HG03565 (cell line): ENCODE results near the gene GH2.
"Not testable (repeated sequence)": the region's sequence is repeated elsewhere in the genome, so short reads cannot be mapped to it uniquely, and the experiment has no call there.

Experiments
- ATAC-seq: cut with Tn5 transposase; IDR thresholded peaks from one replicate; pipeline ENCODE4 v1.9.1; 2021; ENCODE audit warnings: mild to moderate bottlenecking, moderate library complexity; ENCODE audit not compliant: unreplicated experiment

GH2 gene

DNA sequence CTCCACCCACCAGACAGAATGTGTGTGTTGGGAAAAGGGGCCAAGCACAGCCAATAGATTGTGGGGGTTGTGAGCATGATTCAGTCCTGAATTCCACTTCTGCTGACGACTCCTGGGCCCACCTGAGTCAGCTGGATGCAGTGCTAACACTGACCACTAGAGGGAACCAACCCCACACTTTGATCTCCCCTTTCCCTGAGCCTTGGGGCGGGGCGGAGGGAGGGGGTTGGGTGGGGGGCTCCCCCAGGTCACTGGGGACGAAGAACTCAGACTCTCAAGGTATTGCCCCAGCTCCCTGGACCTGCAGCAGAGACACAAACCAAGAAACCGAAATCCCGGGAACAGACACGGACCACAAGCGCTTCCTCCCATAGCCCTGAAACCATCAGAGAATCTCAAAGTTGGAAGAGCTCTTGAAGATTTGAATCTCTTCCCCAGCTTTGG, 29.9 kb upstream of the GH2 start:
- ATAC-seq = no peak

DNA sequence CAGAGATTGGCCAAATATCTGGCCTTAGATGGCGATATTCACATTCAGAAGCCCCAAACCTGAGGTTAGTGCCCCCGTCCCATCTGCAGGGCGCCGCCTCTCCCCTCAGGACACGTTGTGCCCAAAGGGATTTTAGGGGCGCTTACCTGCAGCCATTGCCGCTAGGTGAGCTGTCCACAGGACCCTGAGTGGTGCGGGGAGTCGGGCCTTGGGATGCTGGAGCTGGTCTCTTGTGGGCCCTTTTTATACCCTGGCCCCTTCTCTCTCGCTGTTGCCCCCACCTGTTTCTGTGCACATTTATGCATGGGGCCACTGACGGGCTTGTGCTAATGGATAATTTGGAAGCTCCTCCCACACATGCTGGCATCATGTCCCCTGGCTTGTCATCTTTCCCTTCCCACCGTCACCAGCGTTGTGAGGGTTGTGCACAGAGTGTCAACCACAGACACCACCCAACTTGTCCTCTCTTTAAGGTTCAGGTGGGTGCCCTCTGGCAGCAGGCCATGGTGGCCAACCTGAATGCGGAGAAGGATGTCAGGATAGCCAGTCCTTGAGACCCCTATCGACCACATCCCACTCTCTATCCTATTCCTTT, 29.4 kb upstream of the GH2 start, which contains the start of gene CSHL1:
CSHL1 (minus strand) TSS at position 218 of the 595 bp plus-strand sequence; CDS start at position 156, 62 bp downstream.
- no peak for ATAC-seq

DNA sequence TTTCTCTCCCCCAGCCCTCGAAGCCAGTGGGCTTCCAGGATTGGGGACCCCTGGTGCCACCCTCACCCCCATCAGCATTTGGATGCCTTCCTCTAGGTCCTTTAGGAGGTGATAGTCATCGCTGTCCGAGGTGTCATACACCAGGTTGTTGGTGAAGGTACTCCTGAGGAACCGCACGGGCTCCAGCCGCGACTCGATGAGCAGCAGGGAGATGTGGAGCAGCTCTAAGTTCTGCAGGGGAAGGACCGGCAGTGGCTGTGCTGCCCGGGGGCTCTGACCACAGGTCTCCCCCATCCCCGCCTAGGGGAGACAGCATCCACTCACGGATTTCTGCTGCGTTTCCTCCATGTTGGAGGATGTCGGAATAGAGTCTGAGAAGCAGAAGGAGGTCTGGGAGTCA, 28.4 kb upstream of the GH2 start:
- ATAC-seq = no peak

DNA sequence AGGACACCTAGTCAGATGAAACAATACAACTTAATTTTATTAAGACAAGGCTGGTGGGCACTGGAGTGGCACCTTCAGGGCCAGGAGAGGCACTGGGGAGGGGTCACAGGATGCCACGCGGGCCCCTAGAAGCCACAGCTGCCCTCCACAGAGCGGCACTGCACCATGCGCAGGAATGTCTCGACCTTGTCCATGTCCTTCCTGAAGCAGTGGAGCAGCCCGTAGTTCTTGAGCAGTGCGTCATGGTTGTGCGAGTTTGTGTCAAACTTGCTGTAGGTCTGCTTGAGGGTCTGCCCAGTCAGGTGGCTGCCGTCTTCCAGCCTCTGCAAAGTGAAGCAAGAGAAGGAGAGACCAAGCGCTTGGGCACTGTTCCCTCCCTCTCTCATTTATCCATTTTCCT, 27.8 kb upstream of the GH2 start:
- ATAC-seq = not testable (repeated sequence)

DNA sequence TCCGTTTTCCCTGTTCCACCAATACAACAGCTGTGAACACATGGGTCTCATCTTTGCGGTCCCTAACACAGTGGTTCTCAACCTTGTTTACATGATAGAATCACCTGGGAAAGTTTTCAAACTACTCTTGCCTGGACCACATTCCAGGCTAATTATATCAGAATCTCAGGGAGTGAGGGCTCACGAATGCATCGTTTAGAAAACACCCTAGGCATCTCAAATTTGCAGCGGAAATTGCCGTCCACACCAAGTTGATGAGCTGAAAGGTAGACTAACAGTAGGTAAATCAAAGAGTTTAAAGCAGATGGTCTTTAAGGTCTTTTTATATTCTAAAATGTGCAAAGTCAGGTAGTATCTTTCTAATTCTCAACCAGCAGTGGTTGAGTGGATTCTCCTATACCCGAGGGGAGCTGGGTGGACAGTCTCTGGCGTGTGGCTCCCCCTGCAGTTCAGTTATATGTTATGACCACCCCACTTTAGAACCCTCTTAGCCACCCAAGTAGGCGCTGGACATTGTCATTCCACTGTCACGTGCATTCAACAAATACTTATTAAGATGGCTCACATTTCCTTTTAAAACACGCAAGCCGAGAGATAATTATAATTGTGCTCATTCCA, 25.5 kb upstream of the GH2 start:
- ATAC-seq = not testable (repeated sequence)

DNA sequence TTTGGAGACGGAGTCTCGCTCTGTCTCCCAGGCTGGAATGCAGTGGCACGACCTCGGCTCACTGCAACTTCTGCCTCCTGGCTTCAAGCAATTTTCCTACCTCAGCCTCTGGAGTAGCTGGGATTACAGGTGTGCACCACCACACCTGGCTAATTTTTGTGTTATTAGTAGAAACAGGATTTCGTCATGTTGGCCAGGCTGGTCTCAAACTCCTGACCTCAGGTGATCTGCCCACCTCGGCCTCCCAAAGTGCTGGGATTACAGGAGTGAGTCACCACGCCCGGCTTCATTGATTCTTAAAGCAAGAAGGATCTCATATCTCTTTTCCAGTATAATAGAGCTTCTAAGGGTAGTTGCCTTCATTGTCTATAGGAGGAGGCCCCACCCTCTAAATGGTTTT, 23.1 kb upstream of the GH2 start:
- ATAC-seq = not testable (repeated sequence)

DNA sequence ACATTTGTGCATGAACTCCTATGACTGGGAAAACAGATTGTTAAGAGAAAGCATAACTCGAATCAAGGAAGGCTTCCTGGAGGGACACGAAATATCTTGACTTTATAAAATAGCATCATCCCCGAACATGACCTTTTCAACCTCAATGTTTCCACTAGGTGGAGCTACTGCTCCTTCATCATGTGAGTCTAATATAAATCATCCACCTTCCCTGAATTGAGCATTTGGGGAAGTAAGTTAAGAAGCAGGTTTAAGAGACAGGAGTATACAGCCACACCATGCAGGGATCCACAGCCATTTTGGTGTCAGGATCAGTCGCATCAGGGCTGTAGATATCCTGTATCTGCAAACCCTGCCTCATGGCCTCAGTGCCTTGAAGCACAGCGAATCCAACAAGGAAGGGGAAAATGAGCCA, 22.1 kb upstream of the GH2 start:
- ATAC-seq = not testable (repeated sequence)

DNA sequence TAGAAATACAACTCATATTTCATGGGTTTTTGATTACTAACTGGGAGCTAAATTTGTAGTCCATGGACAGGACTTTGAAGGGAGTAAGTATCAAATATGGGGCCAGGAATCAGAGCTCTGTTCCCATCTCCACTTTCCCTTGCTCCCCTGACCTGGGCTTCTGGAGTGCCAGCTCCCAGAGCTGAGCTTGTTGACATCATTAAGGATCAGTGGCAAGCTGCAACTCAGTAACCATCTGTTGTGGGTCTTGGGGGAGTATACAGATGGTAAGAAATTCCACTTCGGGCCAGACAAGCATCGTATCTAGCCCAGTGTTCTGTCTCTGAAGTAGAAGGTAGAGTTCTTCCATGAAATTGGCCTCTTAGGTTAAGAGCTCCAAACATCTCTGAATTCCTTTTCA, 20.2 kb upstream of the GH2 start:
- ATAC-seq = not testable (repeated sequence)

DNA sequence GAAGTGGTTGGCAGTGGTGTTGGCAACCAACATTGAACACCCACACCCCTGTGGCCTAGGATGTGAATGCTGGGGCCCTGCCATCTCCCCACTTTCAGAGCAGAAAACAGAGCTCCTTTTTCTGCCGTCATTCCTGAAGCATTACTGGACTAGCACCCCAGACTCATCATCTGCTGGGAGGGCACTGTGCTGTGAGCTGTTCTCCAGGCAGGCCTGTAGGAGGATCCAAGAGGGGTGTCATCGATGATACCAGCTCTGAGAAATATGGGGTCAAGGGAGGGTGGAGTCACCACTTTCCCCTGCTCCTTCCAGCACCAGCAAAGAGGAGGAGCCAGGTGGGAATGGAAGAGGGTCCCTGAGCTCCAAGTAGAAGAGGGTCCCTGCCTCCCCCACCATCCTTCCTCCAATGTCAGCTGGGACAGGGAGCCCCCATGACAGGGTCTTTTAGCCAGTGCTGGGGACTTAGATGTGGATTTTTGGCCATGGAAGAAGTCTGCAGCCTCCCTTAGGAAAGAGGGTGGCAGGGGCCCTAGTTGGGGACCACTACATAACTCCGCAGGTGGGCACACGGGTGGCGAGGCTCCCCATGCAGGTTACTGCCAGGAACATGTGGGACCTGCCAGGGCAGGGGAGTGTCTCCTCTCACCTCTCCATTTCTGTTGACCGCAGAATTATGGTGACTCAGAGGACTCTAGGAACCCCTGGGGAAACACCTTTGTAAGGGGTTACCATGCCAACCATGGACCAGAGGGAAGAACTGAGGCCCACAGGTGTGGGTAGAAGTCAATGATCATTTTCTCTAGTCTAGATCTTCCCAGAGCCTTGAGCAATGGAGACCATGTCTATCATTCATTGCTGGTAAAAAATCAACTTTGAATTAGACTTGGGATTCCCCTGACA, 17.4 kb upstream of the GH2 start:
- not testable (repeated sequence) for ATAC-seq

DNA sequence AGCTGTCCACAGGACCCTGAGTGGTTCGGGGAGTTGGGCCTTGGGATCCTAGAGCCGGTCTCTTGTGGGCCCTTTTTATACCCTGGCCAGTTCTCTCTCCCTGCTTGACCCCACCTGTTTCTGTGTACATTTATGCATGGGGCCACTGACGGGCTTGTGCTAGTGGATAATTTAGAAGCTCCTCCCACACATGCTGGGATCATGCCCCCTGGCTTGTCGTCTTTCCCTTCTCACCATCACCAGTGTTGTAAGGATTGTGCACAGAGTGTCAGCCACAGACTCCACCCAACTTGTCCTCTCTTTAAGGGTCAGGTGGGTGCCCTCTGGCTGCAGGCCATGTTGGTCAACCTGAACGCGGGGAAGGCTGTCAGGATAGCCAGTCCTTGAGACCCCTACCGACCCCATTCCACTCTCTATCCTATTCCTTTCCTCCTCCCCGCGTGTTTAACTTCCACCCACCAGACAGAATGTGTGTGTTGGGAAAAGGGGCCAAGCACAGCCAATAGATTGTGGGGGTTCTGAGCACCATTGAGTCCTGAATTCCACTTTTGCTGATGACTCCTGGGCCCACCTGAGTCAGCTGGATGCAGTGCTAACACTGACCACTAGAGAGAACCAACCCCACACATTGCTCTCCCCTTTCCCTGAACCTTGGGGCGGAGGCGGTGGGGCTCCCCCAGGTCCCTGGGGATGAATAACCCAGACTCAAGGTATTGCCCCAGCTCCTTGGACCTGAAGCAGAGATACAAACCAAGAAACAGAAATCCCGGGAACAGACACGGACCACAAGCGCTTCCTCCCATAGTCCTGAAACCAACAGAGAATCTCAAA, 15.0 kb upstream of the GH2 start, which contains the start of gene CSH1:
CSH1 (minus strand) TSS at position 51 of the 831 bp plus-strand sequence. CDS start 63 bp downstream, outside the sequence.
- ATAC-seq = not testable (repeated sequence)

DNA sequence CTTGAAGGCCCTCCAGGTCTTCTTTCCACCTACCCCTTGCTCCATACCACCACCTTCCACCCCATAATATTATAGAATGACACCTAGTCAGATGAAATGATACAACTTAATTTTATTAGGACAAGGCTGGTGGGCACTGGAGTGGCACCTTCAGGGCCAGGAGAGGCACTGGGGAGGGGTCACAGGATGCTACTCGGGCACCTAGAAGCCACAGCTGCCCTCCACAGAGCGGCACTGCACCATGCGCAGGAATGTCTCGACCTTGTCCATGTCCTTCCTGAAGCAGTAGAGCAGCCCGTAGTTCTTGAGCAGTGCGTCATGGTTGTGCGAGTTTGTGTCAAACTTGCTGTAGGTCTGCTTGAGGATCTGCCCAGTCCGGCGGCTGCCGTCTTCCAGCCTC, 13.1 kb upstream of the GH2 start:
- not testable (repeated sequence) for ATAC-seq

DNA sequence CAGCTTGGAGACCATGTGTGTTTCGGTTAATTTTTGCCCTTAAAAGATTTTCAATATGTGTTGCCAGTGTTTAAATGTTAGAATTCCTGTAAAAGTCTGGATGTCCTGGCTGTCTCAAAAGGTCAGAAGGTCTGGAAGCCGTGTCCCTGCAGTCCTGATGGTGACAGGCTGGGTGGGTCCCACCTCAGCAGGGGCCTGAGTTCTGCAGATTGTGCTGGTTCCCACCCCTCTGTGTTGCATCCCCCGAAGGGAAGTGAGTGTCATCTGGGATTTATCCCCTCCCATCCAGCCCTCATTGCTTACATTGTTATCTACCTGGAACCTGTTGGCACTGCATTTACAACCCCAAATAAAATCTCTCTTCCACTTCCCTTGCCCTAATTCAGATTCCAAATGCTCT, 12.3 kb upstream of the GH2 start:
- not testable (repeated sequence) for ATAC-seq

DNA sequence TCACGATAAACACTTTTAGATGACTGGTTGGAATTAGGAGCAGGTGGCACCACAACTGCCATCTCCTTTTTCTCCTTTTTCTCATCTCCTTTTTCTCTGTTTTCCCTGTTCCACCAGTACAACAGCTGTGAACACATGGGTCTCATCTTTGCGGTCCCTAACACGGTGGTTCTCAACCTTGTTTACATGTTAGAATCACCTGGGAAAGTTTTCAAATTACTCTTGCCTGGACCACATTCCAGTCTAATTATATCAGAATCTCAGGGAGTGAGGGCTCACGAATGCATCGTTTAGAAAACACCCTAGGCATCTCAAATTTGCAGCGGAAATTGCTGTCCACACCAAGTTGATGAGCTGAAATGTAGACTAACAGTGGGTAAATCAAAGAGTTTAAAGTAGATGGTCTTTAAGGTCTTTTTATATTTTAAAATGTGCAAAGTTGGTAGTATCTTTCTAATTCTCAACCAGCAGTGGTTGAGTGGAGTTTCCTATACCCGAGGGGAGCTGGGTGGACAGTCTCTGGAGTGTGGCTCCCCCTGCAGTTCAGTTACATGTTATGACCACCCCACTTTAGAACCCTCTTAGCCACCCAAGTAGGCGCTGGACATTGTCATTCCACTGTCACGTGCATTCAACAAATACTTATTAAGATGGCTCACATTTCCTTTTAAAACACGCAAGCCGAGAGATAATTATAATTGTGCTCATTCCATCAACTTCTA, 10.7 kb upstream of the GH2 start:
- not testable (repeated sequence) for ATAC-seq

DNA sequence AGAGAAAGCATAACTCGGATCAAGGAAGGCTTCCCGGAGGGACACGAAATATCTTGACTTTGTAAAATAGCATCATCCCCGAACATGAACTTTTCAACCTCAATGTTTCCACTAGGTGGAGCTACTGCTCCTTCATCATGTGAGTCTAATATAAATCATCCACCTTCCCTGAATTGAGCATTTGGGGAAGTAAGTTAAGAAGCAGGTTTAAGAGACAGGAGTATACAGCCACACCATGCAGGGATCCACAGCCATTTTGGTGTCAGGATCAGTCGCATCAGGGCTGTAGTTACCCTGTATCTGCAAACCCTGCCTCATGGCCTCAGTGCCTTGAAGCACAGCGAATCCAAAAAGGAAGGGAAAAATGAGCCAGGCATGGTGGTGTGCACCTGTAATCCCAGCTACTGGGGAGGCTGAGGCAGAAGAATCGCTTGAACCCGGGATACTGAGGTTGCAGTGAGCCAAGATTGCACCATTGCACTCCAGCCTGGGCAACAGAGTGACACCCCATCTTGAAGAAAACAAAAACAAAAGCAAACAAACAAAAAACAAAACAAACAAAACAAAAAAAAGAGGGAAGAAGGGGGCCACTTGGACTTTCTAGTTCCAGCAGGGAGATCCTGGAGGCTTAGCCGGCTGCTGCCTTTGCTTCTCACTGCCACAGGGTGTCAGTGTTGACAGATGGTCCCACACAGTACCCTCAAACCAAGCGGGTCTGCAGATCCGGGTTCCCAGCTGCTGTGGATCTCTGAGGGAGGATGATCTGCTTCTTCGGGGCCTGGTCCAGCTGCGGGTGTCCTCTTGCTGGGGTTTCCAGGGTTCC, 7.5 kb upstream of the GH2 start:
- not testable (repeated sequence) for ATAC-seq

DNA sequence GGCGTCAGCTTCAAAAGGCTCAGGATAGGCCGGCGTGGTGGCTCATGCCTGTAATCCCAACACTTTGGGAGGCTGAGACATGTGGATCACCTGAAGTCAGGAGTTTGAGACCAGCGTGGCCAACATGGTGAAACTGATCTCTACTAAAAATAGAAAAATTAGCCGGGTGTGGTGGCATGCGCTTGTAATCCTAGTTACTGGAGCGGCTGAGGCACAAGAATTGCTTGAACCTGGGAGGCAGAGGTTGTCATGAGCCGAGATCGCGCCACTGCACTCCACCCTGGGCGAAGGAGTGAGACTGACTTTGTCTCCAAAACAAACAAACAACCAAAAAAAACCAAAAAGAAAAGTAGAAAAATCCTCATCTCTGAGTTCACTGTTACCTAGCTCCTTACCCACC, 3.4 kb upstream of the GH2 start:
- not testable (repeated sequence) for ATAC-seq

DNA sequence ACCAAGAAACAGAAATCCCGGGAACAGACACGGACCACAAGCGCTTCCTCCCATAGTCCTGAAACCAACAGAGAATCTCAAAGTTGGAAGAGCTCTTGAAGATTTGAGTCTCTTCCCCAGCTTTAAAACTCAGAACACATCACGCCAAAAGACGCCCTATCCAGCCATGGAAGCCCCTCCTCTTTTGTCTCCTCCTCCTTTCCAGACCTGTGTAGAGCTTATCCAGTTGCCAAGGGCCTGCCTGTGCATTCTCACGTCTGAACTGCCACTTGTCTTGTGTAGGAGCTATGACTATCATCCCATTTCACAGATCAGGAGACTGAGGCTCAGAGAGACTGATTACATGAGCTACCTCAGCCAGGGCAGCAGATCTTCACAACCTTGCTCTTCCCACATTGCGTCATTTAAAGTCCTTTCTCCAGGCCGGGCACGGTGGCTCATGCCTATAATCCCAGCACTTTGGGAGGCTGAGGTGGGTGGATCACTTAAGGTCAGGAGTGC, 932 bp upstream of the GH2 start:
- ATAC-seq = not testable (repeated sequence)

DNA sequence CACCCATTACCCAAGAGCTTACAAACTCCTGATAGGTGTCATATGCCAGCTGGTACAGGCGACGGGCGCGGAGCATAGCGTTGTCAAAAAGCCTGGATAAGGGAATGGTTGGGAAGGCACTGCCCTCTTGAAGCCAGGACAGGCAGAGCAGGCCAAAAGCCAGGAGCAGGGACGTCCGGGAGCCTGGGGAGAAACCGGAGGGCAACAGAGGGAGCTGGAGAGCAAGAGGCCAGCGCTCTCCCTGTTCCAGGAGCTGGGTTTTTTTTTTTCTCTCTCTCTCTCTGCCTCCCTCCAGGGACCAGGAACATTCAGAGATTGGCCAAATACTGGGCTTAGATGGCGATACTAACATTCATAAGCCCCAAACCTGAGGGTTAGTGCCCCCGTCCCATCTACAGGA, 407 bp downstream of the GH2 start:
- ATAC-seq = not testable (repeated sequence)

DNA sequence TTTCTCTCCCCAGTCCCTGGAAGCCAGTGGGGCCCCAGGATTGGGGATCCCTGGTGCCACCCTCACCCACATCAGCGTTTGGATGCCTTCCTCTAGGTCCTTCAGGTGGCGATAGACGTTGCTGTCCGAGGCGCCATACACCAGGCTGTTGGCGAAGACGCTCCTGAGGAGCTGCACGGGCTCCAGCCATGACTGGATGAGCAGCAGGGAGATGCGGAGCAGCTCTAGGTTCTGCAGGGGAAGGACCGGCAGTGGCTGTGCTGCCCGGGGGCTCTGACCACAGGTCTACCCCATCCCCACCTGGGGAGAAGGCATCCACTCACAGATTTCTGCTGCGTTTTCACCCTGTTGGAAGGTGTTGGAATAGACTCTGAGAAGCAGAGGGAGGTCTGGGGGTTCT, 1.0 kb downstream of the GH2 start:
- ATAC-seq = no peak

DNA sequence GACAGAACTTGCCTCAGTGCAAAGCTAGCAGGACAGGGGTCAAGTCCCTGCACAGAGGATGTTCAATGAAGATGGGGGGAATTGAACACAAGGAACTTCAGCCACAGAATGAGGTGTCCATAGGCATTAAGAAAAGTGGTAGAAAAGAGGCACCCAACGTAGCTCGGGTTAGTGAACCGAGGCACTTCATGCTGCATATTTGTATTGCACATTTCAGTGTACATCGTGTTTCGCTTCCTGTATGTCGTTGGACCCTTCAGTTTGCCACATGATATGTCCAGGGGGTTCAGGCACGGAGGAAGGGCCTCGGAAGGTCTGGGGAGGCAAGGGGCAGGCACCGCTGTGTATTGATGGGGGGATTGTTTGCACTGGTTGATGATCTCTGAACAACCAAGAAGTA, 3.3 kb downstream of the GH2 start:
- ATAC-seq = not testable (repeated sequence)
